HFFc6 (cell line): Measurements from ENCODE around the gene SLC12A4. TPM values are rescaled to one million over a fixed set of nuclear protein-coding genes. Genes with fewer than 3 reads are reported as not detected.

Experiments
- DNase-seq: peaks from one replicate; pipeline ENCODE4 v3.0.0-alpha.2; 2018
- H3K27ac Mint-ChIP-seq: 2 replicates; pipeline ENCODE4 v1.8.0; 2020; ENCODE audit warnings: mild to moderate bottlenecking, mixed read lengths
- H3K27me3 Mint-ChIP-seq: 2 replicates; pipeline ENCODE4 v1.8.0; 2021; ENCODE audit warnings: mild to moderate bottlenecking, moderate library complexity, mixed read lengths; ENCODE audit not compliant: insufficient read depth
- H3K36me3 Mint-ChIP-seq: 2 replicates; pipeline ENCODE4 v1.8.0; 2021; ENCODE audit warnings: low read depth, mixed read lengths
- H3K4me1 Mint-ChIP-seq: 2 replicates; pipeline ENCODE4 v1.8.0; 2020; ENCODE audit warnings: low read depth, mixed read lengths
- H3K4me3 Mint-ChIP-seq: 2 replicates; pipeline ENCODE4 v1.8.0; 2020; ENCODE audit warnings: mild to moderate bottlenecking, moderate library complexity, mixed read lengths
- H3K9me3 Mint-ChIP-seq: 2 replicates; pipeline ENCODE4 v1.8.0; 2020; ENCODE audit warnings: mild to moderate bottlenecking, mixed read lengths
- CTCF ChIP-seq: fragments of 200-600 bp; sonication (generic); IDR thresholded peaks from 2 replicates; pipeline ENCODE4 v1.5.0; 2021; ENCODE audit warnings: antibody characterized with exemption, mild to moderate bottlenecking
- total RNA-seq, 6 experiments: library from RNA; stranded (reverse); fragmentation: NEBNext Ultra II Directional; extraction: Animal tissue kit (Norgen Biotek cat#: 25700); gene quantifications; 2 replicates in 1 of 6; 3 replicates in 5 of 6; pipeline ENCODE4 v1.2.3, GENCODE V29; 2021

Gene SLC12A4
- total RNA-seq, 6 experiments from 2014 or later = 89.8 to 113 (median 98.9) TPM

GRCh38 chr16:67946128-67946569 is 22.3 kb downstream of the SLC12A4 start:
- Mint-ChIP-seq H3K9me3 (no peaks in the 10 kb centered on the region), H3K4me1 (no peaks in the 10 kb centered on the region), H3K27me3 (peaks cover 6% of the 10 kb centered on the region), H3K4me3 (no peak overlapping the region), H3K36me3 (peaks cover 14% of the 10 kb centered on the region; the same call in 1 of the 2 replicates), H3K27ac (no peak overlapping the region)
- DNase-seq = no peak
- no peak for TF ChIP-seq CTCF

- Mint-ChIP-seq H3K36me3 (peaks cover 14% of the 10 kb centered on the region; the same call in 1 of the 2 replicates), H3K4me1 (no peaks in the 10 kb centered on the region), H3K4me3 (no peak overlapping the region), H3K27me3 (peaks cover 6% of the 10 kb centered on the region), H3K9me3 (no peaks in the 10 kb centered on the region), H3K27ac (no peak overlapping the region)
- no peak for DNase-seq
- TF ChIP-seq CTCF = no peak
These were observed 23.0 kb downstream of the SLC12A4 start for GRCh38 chr16:67945392-67945933.

- no peak overlapping the region for H3K27ac Mint-ChIP-seq
- H3K9me3 Mint-ChIP-seq = no peaks in the 10 kb centered on the region
- H3K4me1 Mint-ChIP-seq = no peaks in the 10 kb centered on the region
- no peak for TF ChIP-seq CTCF
- peaks cover 19% of the 10 kb centered on the region; the same call in 1 of the 2 replicates for H3K36me3 Mint-ChIP-seq
- peaks cover 11% of the 10 kb centered on the region for H3K27me3 Mint-ChIP-seq
- no peak overlapping the region for H3K4me3 Mint-ChIP-seq
- no peak for DNase-seq
These were observed 23.6 kb downstream of the SLC12A4 start for GRCh38 chr16:67944690-67945391.

- no peak for DNase-seq
- Mint-ChIP-seq H3K27me3 (peaks cover 13% of the 10 kb centered on the region), H3K36me3 (peaks cover 21% of the 10 kb centered on the region; the same call in 1 of the 2 replicates)
These were observed 24.6 kb downstream of the SLC12A4 start, which contains the start of gene LCAT for GRCh38 chr16:67943619-67944504. LCAT (minus strand) TSS chr16:67944120; CDS start chr16:67944101, 19 bp downstream.

More at GRCh38 chr16:67943619-67944504, 24.6 kb downstream of the SLC12A4 start, which contains the start of gene LCAT:
- Mint-ChIP-seq H3K4me3 (no peak within 1 kb of the TSS), H3K4me1 (no peaks in the 10 kb centered on the region), H3K9me3 (no peaks in the 10 kb centered on the region), H3K27ac (no peak within 1 kb of the TSS)
- no peak for TF ChIP-seq CTCF
